Measurements from ENCODE around the gene RIT2.

The RIT2 gene

GRCh38 chr18:43115076-43115921 lies at the start of gene RIT2:
TSS of gene RIT2 (minus strand) at chr18:43115685.
- DNase-seq (ENCODE audit: low spot score) = no peak

- no peak for DNase-seq (ENCODE audit: low spot score)
These were observed 46.0 kb upstream of the RIT2 start for GRCh38 chr18:43161528-43161927.

DNA sequence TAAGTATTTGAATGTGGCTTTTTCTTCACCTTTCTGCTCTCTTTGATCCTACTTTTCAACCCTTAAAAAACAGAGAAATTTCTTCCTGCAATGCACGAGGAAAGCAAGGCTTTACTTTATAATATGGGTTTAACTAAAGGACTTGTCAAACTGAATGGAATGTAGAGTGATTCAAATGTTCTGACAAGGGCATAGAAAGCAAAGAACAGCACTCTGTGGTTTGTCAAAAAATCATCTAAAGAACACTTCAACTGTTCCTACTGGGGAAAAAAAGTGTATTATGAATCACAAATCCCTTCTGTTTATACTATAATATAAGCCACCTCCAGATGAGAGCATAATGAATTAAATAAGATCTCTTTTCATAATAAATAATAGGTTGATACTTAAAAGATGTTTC lies 45.0 kb upstream of the RIT2 start:
- DNase-seq (ENCODE audit: low spot score) = no peak

GRCh38 chr18:43159926-43160325 lies 44.4 kb upstream of the RIT2 start:
- DNase-seq (ENCODE audit: low spot score) = no peak

GRCh38 chr18:43159086-43159770 lies 43.7 kb upstream of the RIT2 start:
- DNase-seq (ENCODE audit: low spot score) = no peak

DNA sequence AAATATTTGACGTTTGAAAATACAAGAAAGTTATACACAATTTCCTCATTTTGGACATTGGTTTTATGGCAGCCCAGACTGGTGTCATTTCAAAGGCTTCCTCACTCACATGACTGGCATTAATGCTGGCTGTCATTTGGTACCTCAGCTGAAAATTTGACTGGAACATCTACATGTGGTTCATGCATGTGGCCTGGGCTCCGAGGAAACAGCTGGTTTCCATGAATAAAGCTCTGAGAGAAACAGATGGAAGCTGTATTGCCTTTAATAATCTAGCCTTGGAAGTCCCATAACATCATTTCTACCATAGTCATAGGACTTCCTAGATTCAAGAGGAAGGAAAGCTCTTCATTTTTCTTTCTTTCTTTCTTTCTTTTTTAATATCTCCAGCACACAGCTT lies 42.9 kb upstream of the RIT2 start:
- DNase-seq (ENCODE audit: low spot score) = no peak

- DNase-seq (ENCODE audit: low spot score) = no peak
These were observed 40.4 kb upstream of the RIT2 start for GRCh38 chr18:43155842-43156241.

GRCh38 chr18:43148231-43148630 lies 32.7 kb upstream of the RIT2 start:
- no peak for DNase-seq (ENCODE audit: low spot score)

GRCh38 chr18:43141208-43141607 lies 25.7 kb upstream of the RIT2 start:
- no peak for DNase-seq (ENCODE audit: low spot score)

DNA sequence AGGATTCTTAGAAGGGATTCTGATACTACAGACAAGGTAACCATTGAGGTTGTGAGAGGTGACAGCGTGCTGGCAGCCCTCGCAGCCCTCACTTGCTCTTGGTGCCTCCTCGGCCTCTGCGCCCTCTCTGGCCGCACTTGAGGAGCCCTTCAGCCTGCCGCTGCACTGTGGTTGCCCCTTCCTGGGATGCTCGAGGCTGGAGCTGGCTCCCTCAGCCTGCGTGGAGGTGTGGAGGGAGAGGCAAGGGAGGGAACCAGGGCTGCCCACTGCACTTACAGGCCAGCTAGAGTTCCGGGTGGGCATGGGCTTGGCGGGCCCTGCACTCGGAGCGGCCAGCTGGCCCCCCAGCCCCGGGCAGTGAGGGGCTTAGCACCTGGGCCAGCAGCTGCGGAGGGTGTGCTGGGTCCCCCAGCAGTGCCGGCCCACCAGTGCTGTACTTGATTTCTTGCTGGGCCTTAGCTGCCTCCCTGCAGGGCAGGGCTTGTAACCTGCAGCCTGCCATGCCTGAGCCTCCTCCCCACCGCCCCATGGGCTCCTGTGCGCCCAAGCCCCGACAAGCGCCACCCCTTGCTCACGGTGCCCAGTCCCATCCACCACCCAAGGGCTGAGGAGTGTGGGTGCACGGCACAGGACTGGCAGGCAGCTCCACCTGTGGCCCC lies 23.9 kb upstream of the RIT2 start:
- no peak for DNase-seq (ENCODE audit: low spot score)

GRCh38 chr18:43134876-43135275 lies 19.4 kb upstream of the RIT2 start:
- no peak for DNase-seq (ENCODE audit: low spot score)

DNA sequence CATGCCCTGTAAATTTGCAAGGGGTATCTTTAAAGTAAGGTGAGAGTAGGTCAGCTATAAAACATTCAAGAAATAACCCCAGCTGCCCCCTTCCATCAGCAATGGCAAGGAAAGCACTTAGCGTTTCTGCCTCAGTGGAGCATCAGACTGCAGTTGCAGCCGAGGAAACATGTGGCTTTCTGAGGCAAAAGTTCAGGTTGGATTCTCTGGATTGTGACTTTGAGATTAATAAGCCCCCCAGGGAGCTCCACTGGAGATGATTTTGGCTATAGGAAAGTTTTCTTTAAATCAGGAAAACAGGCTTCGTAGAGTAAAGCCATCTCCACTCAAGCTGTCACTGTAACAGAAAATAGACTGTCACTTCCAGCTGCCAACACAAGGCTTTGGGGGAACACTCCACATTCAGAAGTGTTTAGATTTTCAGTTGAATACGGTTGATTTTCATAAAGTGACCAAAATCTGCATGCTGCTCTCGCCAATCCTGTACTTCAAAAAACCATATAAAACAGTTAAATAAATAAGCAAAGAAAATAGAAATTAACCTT lies 15.3 kb upstream of the RIT2 start:
- DNase-seq (ENCODE audit: low spot score) = no peak

DNA sequence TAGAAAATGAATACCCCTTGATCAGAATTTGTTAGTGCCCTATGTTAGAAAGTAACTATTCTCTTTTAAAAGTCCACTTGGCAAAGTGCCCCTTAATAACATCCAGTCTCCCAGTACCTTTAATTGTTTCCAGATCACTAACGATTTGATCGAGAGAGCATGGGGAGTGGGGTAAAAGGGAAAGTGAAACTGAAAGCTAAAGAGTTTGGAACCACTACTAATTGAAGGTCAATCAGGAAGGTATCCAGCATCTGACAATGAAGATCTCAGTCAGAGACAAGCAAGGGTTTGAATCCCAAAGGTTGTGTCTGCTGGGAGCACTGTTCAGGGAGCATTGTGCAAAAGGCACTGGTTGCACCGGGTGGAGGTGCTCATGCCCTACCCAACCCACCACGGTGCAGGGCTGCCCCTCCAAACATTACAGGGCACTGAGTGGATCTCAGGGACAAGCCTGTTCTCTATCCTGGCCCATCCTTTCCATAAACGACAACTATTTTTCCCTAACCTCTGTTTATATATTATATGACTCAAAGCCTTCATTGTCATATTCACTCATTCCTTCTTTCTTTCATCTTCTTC lies 14.6 kb upstream of the RIT2 start:
- no peak for DNase-seq (ENCODE audit: low spot score)

- no peak for DNase-seq (ENCODE audit: low spot score)
These were observed 10.0 kb upstream of the RIT2 start for GRCh38 chr18:43125471-43125870.

- DNase-seq (ENCODE audit: low spot score) = no peak
These were observed 7.5 kb upstream of the RIT2 start for GRCh38 chr18:43122955-43123354.

DNA sequence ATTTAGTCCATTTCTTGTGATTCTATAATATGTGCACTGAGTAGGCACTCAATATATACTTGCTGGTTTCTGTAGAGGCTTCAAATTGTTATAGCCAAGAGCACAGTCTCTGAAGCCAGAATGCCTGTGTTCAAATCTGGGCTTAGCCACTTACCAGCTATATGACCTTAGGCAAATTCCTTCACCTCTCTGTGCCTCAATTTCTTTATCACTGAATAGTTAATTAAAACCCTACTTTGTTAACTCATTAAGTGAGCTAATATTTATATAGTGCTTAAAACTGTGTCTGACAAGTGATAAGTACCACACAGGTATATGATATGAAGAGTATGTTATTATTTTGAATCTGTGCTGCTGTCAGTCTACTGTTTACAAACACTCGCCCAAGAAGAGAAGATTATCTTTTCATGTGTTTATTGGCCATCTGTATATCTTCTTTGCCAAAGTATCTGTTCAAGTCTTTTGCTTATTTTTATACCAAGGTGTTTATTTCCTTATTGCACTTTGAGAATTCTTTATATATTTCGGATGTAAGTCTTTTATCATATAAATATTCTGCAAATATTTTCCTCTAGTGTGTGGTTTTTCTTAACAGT lies 1.3 kb upstream of the RIT2 start:
- no peak for DNase-seq (ENCODE audit: low spot score)

GRCh38 chr18:43113220-43113895 lies 2.1 kb downstream of the RIT2 start:
- DNase-seq (ENCODE audit: low spot score) = no peak

- DNase-seq (ENCODE audit: low spot score) = no peak
These were observed 6.6 kb downstream of the RIT2 start for GRCh38 chr18:43108882-43109281.

GRCh38 chr18:43108469-43108868 lies 7.0 kb downstream of the RIT2 start:
- no peak for DNase-seq (ENCODE audit: low spot score)

GRCh38 chr18:43093646-43094045 lies 21.8 kb downstream of the RIT2 start:
- no peak for DNase-seq (ENCODE audit: low spot score)

DNA sequence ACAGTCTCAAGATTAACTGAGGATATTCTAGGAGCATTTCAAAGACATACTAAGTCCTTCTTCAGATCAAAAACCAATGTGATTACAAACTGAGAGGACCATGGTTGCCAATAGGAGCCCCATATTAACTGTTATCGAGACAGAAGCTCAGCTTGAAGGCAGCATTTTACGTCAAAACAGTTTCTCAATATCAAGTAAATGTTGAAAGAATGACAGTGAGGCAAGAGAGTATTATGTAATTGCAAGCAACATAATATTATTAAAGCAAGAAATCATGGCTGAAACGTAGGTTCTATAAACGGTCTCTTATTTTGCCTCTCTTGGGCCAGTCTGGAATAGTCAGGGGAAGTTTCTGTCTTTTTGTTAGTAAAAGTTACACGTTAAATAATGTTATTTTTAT lies 22.9 kb downstream of the RIT2 start:
- DNase-seq (ENCODE audit: low spot score) = no peak

Data from CD4-positive, alpha-beta T cell treated with Interleukin-6 at 100 ng/mL for 8 hours (primary cell).